GM10266 (cell line): ENCODE measurements around the gene DLGAP1.
"Not testable (repeated sequence)": the region's sequence is repeated elsewhere in the genome, so short reads cannot be mapped to it uniquely, and the experiment has no call there.

Experiments used
- DNase-seq: peaks from one replicate; pipeline ENCODE4 v3.0.0; 2012; ENCODE audit errors: extremely low spot score
- TF ChIP-seq, protein P1 (sequence below): IDR thresholded peaks from 2 replicates; pipeline ENCODE4 v1.5.1; 2012; ENCODE audit warnings: mild to moderate bottlenecking, low read depth; ENCODE audit not compliant: control insufficient read depth, insufficient read depth; ENCODE audit errors: missing control alignments

DLGAP1 gene

DNA sequence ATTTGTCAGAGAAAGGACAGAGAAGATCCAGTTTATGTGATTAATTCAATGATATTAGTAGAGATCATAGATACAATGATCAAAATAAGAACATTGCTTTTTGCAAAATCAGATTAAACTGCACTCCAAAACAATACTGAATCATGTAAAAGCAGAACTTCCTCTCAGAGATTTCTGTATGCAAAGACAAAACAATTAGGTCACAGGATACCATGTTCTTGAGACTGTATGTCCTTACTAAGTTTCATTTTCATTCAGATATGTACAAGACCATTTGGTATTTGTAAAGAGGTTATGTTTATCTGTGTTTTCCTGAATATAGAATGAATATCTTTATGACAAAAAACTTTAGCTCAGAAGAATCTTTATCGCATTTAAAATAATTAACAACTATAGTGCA is 161.8 kb downstream of the DLGAP1 start:
- TF ChIP-seq, protein P1, sequence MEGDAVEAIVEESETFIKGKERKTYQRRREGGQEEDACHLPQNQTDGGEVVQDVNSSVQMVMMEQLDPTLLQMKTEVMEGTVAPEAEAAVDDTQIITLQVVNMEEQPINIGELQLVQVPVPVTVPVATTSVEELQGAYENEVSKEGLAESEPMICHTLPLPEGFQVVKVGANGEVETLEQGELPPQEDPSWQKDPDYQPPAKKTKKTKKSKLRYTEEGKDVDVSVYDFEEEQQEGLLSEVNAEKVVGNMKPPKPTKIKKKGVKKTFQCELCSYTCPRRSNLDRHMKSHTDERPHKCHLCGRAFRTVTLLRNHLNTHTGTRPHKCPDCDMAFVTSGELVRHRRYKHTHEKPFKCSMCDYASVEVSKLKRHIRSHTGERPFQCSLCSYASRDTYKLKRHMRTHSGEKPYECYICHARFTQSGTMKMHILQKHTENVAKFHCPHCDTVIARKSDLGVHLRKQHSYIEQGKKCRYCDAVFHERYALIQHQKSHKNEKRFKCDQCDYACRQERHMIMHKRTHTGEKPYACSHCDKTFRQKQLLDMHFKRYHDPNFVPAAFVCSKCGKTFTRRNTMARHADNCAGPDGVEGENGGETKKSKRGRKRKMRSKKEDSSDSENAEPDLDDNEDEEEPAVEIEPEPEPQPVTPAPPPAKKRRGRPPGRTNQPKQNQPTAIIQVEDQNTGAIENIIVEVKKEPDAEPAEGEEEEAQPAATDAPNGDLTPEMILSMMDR, result no peak
- no peak for DNase-seq

DNA sequence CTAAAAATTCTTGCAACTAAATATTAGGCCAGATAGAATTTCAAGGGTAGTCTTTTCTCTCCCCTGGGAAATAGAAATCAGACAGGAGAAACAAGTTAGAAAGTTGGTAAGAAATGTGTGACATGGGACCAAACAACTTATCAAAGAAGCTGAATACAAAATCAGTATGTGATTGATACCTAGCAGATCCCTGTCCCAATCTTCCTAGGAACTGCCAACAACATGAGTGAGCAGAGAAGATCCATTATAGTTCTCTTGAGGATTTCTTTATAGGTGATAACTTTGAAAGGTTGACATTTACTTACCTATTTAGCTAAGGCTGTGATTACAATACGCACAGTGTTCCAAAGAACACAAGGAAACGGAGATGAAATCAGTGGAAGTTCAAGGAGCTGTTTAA is 162.4 kb downstream of the DLGAP1 start:
- TF ChIP-seq, protein P1, result no peak
- DNase-seq, result no peak

DNA sequence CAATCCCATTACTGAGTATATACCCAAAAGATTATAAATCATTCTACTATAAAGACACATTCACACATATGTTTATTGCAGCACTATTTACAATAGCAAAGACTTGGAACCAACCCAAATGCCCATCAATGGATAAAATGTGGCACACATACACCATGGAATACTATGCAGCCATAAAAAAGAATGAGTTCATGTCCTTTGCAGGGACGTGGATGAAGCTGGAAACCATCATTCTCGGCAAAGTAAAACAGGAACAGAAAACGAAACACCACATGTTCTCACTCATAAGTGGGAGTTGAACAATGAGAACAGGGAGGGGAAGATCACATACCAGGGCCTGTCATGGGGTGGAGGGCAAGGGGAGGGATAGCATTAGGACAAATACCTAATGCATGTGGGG is 167.8 kb downstream of the DLGAP1 start:
- DNase-seq, result not testable (repeated sequence)

DNA sequence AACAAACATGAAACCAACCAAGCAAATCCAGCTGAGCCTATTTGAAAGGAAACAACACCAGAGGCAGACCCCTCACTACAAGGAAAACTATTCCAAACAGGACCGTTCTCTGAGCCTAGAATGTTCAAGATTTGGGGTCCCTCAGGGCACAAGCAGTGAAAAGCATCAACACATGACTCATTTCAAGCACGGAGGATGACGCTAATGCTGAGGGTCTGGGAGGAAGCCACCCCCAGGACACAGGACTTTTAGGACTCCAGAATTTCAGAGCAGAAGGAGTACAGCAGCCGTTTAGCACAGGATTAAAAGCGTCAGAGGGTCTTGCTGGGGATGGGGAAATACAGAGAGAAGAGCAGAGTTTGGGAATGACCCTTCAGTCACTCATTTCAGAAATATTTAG is 168.9 kb downstream of the DLGAP1 start:
- no peak for DNase-seq
- TF ChIP-seq, protein P1, result no peak

DNA sequence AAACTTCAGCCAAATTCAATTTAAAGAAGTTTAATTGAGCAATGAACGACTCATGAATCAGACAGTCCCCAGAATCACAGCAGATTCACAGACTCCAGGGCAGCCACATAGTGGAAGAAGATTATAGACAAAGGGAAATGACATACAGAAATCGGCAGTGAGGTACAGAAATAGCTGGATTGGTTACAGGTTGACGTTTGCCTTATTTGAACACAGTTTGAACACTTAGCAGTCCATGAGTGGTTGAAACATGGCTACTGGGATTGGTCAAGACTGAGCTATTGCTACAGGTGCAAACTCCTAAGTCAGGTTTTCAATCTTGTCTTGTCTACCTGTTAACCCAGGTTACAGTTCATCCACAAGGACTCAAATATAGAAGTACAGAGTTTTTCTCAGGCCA is 169.6 kb downstream of the DLGAP1 start:
- TF ChIP-seq, protein P1, result no peak
- no peak for DNase-seq

DNA sequence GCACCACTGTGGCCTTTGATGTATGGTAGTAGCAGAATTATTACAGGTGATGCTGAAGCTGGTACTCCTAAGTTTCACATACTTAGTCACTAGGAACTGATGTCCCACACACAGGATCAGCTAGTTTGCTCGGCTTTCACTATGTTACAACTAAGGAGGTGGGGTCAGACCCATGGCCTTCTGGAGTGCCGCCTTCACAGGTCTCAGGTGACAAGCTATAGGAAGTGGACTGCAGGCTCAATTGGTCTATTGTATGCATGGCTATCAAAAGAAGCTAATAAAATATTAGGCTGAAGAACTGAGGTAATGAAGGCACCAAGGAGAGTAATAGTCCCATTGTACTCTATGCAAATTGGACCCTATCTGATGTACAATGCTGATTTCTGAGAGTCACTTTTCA is 170.6 kb downstream of the DLGAP1 start:
- no peak for DNase-seq
- TF ChIP-seq, protein P1, result no peak

DNA sequence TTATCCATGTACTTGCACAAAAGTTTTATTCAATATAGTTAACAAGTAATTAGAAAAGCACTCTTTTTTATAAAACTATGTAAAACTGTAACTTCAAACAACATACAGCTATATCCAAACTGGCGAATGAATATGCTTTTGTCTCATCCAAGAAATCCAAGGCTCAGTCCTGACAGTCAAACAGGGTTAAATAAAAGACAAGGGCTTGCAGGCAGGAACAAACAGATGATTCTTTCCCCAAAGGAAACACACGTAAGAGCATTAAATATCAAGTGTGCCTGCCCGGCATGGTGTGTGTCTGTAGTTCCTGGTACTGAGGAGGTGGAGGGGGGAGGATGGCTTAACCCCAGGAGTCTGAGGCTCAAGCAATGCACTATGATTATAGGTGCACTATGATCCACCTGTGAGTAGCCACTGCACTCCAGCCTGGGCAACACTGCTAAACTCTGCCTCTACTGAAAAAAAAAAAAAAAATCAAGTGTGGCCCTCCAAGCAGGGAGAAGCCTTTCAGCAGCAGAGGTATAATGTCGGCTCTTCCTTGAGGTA is 171.3 kb downstream of the DLGAP1 start:
- DNase-seq, result no peak
- TF ChIP-seq, protein P1, result no peak

DNA sequence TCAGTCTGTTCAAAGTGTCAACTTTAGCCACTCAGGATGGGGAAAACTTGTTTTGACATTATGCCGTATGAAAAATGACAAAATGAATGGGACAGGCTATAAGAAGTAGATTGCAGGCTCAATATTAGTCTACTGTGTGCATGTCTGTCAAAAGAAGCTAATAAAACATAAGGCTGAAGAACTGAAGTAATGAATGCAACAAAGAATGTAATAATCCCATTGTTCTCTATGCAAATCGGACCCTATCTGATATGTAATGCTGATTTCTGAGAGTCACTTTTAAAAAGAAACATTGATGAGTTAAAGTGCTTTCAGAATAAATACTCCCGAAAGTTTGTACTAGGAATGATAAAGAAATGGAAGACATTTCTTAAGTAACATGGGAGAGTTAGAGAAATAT is 172.2 kb downstream of the DLGAP1 start:
- TF ChIP-seq, protein P1, result no peak
- no peak for DNase-seq
